GM12873 (cell line): Measurements from ENCODE around the gene PKDCC.

Experiments
- TF ChIP-seq, protein P1 (sequence below): IDR thresholded peaks from 2 replicates; pipeline ENCODE4 v1.5.1; 2012; ENCODE audit warnings: low read depth, mild to moderate bottlenecking, moderate library complexity, low read length, control low read depth; ENCODE audit not compliant: insufficient read depth; ENCODE audit errors: missing control alignments

The PKDCC gene

DNA sequence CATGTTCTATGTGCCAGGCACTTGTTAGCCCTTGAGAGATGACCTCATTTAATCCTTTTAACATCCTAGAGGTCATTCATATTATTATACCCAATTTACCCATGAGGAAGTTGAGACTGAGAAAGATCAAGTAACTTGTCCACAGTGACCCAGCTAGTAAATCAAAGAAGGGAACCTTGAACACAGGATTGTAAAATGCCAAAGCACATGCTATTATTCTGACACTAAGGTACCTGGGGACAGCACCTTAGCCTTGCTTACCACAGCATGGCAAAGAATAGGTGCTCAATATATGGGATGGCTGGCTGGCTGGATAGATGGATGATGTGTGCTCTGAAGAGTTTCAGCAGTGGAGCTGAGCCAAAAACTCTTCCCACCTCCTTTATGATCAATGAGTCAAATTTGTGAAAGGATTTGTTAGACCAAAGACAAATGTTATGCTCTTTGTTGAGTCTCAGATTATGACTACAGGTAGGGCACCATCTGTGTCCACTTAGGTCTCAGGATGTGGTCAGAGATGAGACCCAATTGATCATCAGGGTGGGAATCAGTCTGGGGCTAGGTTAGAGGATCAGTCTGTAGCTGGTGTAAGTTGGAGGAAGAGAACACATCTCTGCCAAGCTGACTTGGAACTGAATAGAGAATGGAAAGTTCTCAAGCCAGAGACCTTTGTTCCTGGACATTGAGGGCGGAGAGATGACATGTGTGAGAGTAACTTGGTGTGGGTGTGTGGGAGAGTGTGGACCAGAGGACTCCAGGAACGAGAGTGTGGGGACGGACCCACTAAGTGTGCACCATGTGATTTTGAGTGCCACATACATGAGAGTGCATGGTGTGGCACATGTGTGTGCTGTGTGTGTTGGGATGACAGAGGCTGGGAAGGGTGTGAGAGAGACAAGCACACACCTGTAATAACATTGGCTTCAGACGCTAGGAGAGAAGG is 16.3 kb upstream of the PKDCC start:
- TF ChIP-seq, protein P1, sequence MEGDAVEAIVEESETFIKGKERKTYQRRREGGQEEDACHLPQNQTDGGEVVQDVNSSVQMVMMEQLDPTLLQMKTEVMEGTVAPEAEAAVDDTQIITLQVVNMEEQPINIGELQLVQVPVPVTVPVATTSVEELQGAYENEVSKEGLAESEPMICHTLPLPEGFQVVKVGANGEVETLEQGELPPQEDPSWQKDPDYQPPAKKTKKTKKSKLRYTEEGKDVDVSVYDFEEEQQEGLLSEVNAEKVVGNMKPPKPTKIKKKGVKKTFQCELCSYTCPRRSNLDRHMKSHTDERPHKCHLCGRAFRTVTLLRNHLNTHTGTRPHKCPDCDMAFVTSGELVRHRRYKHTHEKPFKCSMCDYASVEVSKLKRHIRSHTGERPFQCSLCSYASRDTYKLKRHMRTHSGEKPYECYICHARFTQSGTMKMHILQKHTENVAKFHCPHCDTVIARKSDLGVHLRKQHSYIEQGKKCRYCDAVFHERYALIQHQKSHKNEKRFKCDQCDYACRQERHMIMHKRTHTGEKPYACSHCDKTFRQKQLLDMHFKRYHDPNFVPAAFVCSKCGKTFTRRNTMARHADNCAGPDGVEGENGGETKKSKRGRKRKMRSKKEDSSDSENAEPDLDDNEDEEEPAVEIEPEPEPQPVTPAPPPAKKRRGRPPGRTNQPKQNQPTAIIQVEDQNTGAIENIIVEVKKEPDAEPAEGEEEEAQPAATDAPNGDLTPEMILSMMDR = no peak

GRCh38 chr2:42032224-42032620 is 15.6 kb upstream of the PKDCC start:
- TF ChIP-seq, protein P1 = no peak

GRCh38 chr2:42032745-42033144 is 15.1 kb upstream of the PKDCC start:
- TF ChIP-seq, protein P1 = no peak

- TF ChIP-seq, protein P1 = no peak
These were observed 12.6 kb upstream of the PKDCC start for GRCh38 chr2:42035241-42035640.

- TF ChIP-seq, protein P1 = no peak
These were observed 11.4 kb upstream of the PKDCC start for GRCh38 chr2:42036413-42036812.

DNA sequence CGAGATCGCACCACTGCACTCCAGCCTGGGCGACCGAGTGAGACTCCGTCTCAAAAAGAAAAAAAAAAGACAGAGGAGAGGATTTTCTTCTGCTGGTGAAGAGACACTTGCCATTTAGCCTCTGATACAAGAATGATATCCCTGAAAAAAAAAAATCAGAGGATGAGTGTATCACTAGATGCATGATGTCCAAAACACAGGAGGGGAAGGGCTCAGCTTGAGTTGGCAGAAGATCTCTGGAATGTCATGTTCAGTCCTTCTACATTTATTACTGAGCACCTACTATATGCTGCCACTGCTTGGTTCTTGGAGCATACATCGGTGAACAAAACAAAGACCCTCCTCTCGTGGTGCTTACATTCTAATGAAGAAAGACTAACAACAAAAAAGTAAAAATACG is 10.9 kb upstream of the PKDCC start:
- TF ChIP-seq, protein P1 = no peak

DNA sequence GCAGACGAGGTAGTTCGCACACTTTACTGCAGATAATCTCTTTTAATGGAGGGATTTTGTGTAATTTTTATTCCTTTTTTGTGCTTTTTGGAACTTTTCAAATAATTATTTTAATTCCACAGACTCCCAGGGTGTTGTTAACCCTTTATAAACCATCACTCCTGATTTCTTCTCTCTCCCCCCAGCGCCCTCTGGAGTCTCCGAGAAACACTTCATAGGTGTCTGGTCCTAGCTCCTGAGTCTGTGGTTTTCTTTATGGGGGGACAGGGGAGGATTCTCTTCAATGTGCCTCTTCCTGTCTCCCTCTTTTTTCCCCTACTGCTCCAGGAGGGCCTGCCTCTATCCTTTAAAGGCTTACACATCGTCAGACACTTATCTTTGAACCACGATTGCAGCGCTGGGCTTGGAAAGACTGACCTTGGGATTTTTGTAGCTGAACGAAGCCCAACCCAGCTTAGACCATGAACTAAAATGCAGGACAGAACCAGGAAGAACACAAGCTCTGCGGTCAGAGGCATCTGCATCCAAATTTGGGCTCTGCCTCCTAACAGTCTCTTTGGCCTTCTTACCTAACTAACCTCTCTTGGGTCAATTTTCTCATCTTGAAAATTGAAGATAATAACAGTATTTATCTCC is 7.1 kb upstream of the PKDCC start:
- TF ChIP-seq, protein P1 = no peak
